ENCODE data around the gene PIEZO2. TPM values are rescaled to one million over a fixed set of nuclear protein-coding genes. Genes with fewer than 3 reads are reported as not detected.

The PIEZO2 gene
- polyA plus RNA-seq, 1 donor from 2014 or later, result 0.30 TPM

- Histone ChIP-seq H3K4me2 (ENCODE audit: low read length) (no peak overlapping the region), H3K36me3 (ENCODE audit: insufficient read depth, low read length) (no peaks in the 10 kb centered on the region), H3K9me3 (ENCODE audit: low read length) (no peaks in the 10 kb centered on the region), H3K9ac (ENCODE audit: low read length) (no peak overlapping the region), H3K4me3 (ENCODE audit: low read length) (no peak overlapping the region), H3K9me2 (ENCODE audit: insufficient read depth, low read length) (no peaks in the 10 kb centered on the region), H3K27ac (ENCODE audit: low read length) (no peak overlapping the region), H3K27me3 (ENCODE audit: insufficient read depth, low read depth, low read length) (no peaks in the 10 kb centered on the region), H3K79me2 (replicated peaks; ENCODE audit: insufficient read depth, low read length) (no peaks in the 10 kb centered on the region), H4K20me1 (ENCODE audit: insufficient read depth) (no peaks in the 10 kb centered on the region), H2AFZ (ENCODE audit: low read depth, low read length) (no peak overlapping the region), H3F3A (ENCODE audit: insufficient read depth, low read length, poor library complexity, severe bottlenecking) (no peaks in the 10 kb centered on the region)
- TF ChIP-seq EP300 (conservative IDR thresholded peaks at IDR 0.05; ENCODE audit: poor library complexity, severe bottlenecking) (no peak), TAF1 (IDR thresholded peaks at IDR 0.05; ENCODE audit: low read depth) (no peak), CTCF (IDR thresholded peaks at IDR 0.05; ENCODE audit: poor library complexity, severe bottlenecking) (no peak), EZH2 (IDR thresholded peaks at IDR 0.05; ENCODE audit: borderline replicate concordance, insufficient read depth, low read length, poor library complexity, severe bottlenecking) (no peak), POLR2AphosphoS5 (IDR thresholded peaks at IDR 0.05) (no peak), RAD21 (conservative IDR thresholded peaks at IDR 0.05) (no peak)
Measured at GRCh38 chr18:11095211-11095610, 54.2 kb downstream of the PIEZO2 start.

- Histone ChIP-seq H3K27ac (ENCODE audit: low read length) (no peak overlapping the region), H4K20me1 (ENCODE audit: insufficient read depth) (no peaks in the 10 kb centered on the region), H3K79me2 (replicated peaks; ENCODE audit: insufficient read depth, low read length) (no peaks in the 10 kb centered on the region), H3K4me2 (ENCODE audit: low read length) (no peak overlapping the region), H3K9me2 (ENCODE audit: insufficient read depth, low read length) (no peaks in the 10 kb centered on the region), H3K4me3 (ENCODE audit: low read length) (no peak overlapping the region), H3K9ac (ENCODE audit: low read length) (no peak overlapping the region), H3K27me3 (ENCODE audit: insufficient read depth, low read depth, low read length) (no peaks in the 10 kb centered on the region), H3K36me3 (ENCODE audit: insufficient read depth, low read length) (no peaks in the 10 kb centered on the region), H3K9me3 (ENCODE audit: low read length) (no peaks in the 10 kb centered on the region), H3F3A (ENCODE audit: insufficient read depth, low read length, poor library complexity, severe bottlenecking) (no peaks in the 10 kb centered on the region), H2AFZ (ENCODE audit: low read depth, low read length) (no peak overlapping the region)
- no peak for TF ChIP-seq EP300 (conservative IDR thresholded peaks at IDR 0.05; ENCODE audit: poor library complexity, severe bottlenecking)
- TF ChIP-seq EZH2 (IDR thresholded peaks at IDR 0.05; ENCODE audit: borderline replicate concordance, insufficient read depth, low read length, poor library complexity, severe bottlenecking), result no peak
- no peak for TF ChIP-seq RAD21 (conservative IDR thresholded peaks at IDR 0.05)
- TF ChIP-seq CTCF (IDR thresholded peaks at IDR 0.05; ENCODE audit: poor library complexity, severe bottlenecking), result no peak
- TF ChIP-seq REST (IDR thresholded peaks at IDR 0.05; ENCODE audit: borderline replicate concordance), result no peak
- TF ChIP-seq POLR2AphosphoS5 (IDR thresholded peaks at IDR 0.05), result no peak
- no peak for TF ChIP-seq MXI1 (conservative IDR thresholded peaks at IDR 0.05; ENCODE audit: poor library complexity, severe bottlenecking)
- no peak for TF ChIP-seq SMC3 (conservative IDR thresholded peaks at IDR 0.05; ENCODE audit: poor library complexity)
- no peak for TF ChIP-seq TAF1 (IDR thresholded peaks at IDR 0.05; ENCODE audit: low read depth)
Measured at GRCh38 chr18:11091746-11092145, 57.6 kb downstream of the PIEZO2 start.
